Myocyte (in vitro differentiated cells): ENCODE results near the gene SEMA7A. TPM values are rescaled to one million over a fixed set of nuclear protein-coding genes. Genes with fewer than 3 reads are reported as not detected.

ENCODE experiments used
- DNase-seq: peaks from one replicate; pipeline ENCODE4 v3.0.0-alpha.2; 2012; ENCODE audit warnings: low read depth
- total RNA-seq: library from RNA; depleted of rRNA; stranded (reverse); fragments of >200 nt; gene quantifications from 2 replicates; pipeline ENCODE4 v1.2.3, GENCODE V29; 2014

SEMA7A gene
- total RNA-seq, 1 donor from 2014 or later = 11.4 TPM

DNA sequence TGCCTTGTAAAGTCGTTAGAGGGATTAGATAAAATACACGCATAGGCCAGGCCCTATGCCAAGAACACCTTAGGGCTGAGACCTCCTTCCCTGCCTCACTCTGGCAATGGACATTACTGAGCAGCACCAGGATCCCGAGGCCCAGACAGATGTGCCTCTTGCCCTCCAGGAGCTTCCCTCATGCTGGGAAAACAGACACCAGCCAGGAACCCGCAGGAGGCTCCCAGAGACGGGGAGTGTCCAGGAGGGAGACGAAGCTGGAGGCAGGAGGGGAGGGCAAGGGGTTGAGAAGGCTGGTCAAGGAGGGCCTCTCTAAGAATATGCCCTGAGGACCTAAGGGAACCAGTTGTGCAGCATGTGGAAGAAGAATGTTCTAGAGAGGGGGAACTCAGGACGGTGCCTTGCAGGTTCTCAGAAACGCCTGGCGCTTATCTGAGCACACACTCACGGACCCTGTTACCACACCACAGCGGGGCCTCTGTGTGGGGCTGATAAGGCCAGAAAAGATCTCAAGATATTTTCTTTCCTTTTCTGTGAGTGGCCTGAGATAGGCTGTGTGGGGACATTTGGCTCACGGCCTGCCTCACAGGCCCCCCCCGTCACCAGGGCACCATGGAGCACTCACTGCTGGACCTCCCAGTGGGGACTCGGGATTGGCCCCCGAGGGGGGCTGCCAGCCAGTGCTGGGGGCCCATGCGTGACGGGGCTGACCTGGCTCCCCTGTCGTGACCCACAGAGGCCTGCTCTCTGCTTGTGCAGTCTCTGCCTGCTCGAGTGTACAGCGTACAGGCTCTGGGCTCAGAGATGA, 44.3 kb downstream of the SEMA7A start:
- no peak for DNase-seq

GRCh38 chr15:74388363-74388951, 45.3 kb downstream of the SEMA7A start:
- no peak for DNase-seq

DNA sequence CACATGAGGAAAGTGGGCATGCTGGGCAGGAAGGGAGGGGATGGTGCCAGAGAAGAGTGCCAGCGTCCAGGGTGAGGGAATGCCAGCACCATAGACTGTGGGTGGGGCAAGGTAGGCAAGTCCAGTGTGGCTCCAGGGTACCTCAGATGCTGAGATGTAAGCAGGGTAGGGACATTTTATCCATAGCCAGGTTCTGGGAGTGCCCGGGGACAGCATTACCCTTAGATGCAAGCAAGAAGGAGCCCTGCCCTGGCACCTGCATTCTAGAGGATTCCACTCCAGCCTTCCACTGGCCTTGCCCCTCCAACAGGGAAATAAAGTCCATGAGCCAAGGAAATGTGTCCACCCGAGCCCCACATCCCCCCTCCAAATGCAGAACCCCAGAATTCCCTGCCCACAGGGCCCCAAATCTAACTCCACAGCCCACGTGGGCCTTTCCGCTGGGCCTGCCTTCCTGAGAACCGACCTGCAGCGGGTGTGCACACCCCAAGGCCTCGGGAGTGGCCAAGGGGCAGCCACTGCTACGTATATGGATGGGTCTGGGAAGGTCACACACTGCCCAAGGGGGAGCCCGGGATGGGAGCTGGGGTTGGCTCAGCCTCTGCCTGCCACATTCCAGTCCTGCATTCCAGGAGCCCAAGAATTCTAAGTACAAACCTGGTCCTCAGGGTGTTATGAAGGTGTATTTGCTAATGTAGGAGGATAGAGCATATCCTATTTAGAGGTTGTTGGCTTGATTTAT, 46.0 kb downstream of the SEMA7A start:
- DNase-seq = no peak

DNA sequence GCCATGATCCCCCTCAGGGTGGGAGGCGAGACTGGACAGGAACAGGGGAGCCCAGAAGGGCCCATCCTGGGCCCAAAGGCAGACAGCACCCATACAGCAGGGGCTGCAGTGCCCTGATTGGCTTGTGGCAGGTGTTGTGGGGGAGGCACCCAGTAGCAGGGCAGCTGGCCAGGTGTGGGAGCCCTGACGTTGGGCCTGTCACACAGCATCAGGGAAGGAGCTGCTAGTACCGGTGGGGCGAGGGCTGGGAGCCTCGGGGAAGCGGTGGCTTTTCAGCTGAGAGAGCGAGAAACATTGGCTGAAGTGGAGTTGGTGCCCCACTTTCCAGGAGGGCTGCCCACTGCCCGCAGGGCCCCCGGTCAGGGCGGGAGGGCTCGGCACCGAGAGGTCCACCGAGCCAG, 46.6 kb downstream of the SEMA7A start:
- DNase-seq = no peak

- no peak for DNase-seq
Measured at GRCh38 chr15:74386496-74387140, 47.1 kb downstream of the SEMA7A start.

DNA sequence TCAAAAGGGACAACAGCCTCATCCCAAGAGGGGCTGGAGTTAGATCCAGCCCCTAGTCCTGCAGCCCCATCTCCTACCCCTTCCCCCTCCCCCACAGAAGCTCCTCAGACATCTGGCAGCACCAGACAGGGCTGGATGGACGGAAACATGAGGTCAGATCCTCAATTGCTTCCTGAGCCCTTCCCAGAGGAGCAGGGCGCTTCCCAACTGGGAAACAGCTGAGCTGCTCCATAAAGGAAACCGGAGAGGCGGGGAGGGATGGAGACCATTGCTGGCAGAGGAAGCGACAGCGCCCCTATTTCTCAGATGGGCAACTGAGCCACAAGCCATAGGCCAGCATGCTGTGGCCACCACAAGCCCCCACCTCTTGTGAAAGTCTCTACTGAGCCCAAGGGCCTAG, 48.0 kb downstream of the SEMA7A start:
- DNase-seq = peak; percentile 57

DNA sequence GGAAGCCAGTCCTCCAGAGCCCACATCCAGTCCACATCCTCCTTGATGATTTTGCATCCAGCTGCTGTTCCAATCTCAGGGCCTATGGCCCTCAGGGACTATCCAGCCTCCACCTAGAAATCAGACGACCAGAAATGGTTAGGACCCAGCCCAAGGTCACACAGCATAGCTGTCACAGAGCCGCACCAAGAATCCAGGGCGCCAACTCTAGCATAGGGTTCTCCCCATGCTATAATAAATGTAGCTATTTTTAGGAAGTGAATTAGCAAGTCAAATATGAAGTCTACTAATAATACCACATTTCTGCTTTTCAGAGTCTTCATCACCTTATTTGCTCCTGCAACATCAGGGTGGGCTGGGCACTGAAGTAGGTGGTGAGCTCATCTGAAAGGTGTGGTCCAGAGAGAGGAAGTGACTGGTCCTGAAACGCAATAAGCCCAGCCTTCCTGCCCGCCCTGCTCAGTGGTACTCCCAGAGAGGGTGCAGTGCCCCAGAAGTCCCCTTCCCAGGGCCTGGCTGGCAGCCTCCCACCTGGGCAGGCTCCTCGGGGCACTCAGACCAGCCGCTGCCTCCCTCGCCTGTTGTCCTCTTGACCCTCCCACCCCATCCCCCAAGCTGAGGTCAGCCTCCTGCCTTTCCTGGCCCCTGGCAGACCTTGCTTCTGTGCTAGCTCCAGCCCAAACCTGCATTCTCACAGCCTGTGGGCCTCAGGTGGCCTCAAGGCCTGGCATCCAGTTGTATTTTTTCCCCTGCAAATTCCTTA, 48.7 kb downstream of the SEMA7A start:
- no peak for DNase-seq

DNA sequence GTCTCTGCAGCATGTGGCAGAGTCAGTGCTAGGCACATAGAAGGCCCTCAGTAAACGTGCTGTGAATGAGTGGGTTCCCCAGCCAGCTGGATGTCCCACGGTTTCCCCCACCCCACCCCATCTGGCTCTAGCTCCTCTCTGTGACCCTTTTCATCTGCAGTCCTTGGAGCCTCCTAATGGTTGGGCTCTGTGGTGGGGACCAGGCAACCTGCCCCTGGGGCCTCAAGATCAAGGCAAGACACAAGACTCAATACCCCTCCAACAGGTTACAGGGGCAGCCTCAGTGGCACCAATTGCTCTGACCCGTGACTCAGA, 49.2 kb downstream of the SEMA7A start:
- no peak for DNase-seq

GRCh38 chr15:74383695-74384565, 49.8 kb downstream of the SEMA7A start:
- no peak for DNase-seq

- no peak for DNase-seq
Measured at GRCh38 chr15:74383286-74383685, 50.5 kb downstream of the SEMA7A start.

- peak; percentile 85 for DNase-seq
Measured at GRCh38 chr15:74382004-74382816, 51.5 kb downstream of the SEMA7A start.

DNA sequence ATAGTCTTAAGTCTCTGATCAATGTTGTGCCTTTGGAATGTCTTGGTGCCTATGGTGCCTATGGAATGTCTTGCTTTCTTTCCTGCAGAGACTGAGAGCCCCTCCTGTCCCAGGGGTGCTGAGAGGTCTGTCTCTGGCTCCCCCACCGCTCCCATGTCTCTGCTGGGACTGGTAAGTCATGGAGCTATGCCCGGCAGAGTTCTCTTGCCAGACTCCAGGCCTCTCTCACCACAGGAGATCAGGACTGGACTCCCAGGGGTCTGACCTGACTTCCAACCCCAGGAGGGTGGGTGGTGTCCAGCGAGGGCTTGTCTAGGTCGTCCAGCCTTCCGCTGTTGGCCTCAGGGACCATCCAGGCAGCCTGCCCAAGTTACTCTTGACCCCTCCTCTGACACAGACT, 52.3 kb downstream of the SEMA7A start:
- no peak for DNase-seq

DNA sequence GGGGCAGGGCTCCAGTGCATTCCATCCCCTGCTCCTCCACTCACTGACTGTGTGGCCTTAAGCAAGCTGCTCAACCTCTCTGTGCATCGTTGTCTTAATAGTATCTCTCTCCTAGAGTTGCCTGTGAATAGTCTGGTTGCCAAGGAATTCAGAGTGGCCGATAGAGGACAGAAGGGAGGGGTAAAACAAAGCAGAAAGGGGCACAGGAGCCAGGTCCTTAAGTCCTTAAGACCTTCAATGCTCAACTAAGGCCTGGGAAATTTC, 52.6 kb downstream of the SEMA7A start:
- no peak for DNase-seq

DNA sequence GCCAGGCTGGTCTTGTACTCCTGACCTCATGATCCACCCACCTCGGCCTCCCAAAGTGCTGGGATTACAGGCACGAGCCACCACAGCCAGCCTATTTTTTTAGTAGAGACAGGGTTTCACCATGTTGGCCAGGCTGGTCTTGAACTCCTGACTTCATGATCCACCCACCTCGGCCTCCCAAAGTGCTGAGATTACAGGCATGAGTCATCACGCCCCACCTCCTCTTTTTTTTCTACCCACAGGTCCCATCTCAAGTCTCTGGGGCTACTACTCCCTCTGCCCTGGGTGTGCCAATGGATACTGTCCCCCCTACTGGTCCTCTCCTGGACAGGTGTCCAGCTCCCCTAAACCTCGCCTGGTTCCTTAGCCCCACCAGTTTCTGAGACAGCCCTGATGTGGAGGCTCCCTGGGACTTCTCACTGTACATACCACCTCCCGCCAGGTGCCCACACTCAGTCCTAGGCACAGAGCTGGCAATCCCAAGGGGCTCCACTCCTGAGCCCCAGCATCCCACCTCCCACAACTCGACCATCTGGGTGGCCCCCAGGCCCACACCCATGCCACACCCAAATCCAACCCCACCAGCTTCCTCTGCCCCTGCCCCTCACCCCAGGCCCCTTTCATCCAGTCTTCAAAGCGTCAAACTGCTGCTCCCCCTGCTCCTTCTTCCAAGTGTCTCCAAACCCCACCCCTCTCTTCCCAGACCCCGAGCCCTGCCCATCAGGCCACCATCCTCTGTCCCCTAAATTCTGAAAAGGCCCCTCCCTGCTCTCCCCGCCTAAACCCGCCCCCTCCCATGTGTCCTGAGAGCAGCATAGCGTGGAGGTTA, 53.2 kb downstream of the SEMA7A start:
- DNase-seq = no peak

GRCh38 chr15:74378848-74379247, 54.9 kb downstream of the SEMA7A start:
- peak; percentile 58 for DNase-seq

DNA sequence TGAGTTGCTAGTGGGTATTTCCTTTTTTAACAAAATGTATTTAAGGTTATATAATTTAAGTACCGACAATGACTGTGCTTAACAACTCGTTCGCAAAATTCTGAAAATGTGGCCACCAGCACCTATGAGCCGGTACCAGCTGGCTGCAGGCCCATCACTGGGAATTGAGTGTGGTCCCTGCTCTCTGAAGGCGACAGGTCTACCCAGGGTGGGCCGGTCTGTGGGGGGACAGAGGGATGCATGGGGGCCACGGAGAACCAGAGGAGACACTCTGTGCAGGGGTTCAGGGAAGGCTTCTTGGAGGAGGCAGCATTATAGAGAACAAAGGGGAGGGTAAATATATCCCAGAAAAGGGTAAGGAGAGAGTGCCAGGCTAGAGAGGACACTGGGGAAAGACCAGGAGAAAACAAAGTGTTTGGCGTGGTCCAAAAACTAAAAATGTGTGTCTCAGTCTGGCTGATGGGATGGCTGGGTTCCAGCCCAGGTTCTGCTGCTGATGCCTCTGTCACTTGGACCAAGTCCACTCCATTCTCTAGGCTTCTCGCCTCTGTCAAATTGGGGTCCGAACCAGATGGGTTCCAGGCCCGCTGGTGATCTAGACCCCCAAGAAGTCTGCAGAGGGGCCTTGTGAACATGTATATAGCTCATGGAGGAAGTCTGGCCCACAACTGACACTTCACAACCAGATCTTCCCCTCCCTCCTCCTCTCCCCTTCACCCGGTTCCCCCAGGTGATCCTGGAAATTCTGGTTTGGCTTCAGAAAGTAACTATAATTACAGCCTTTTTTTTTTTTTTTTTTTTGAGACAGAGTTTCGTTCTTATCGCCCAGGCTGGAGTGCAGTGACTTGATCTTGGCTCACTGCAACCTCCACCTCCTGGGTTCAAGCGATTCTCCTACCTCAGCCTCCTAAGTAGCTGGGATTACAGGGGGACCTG, 55.7 kb downstream of the SEMA7A start:
- DNase-seq = no peak

DNA sequence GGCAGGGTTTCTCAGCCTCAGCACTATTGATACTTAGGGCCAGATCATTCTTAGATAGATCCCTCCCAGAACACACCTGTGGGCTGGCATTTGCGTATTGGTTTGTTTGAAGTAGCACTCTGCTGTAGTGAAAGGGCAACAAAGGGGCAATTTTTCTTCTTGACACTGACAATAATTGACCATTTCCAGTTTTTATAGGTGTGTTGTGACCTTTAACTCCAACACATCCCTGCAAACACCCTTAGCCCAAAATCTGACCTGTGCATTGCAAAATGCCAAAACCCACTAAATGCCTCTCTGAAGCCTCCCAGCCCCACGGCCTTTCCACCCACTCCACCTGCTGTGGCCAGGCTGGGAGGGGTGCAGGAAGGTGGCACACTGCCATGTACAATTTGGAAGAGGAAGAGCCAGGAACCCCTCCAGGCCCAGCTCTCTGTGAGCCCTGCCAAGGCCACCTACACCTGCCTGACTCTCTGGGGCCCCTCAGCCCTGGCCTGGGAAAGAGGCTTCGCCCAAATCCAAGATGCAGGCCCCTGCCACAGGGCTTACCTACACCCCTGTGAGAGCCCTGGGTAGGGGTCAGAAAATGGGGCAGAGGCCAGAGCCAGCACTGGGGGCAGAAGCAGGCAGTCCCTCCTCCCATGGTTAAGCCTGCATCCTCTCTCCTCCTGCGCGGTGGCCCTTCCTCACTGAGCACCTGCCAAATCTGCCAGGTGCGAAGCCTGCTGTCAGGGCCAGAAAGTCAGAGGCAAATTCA, 56.8 kb downstream of the SEMA7A start:
- no peak for DNase-seq
